Measurements from ENCODE around the gene MEGF8. TPM values are rescaled to one million over a fixed set of nuclear protein-coding genes. Genes with fewer than 3 reads are reported as not detected.

The MEGF8 gene
- total RNA-seq, 1 donor from 2014 or later: 49.5 TPM

DNA sequence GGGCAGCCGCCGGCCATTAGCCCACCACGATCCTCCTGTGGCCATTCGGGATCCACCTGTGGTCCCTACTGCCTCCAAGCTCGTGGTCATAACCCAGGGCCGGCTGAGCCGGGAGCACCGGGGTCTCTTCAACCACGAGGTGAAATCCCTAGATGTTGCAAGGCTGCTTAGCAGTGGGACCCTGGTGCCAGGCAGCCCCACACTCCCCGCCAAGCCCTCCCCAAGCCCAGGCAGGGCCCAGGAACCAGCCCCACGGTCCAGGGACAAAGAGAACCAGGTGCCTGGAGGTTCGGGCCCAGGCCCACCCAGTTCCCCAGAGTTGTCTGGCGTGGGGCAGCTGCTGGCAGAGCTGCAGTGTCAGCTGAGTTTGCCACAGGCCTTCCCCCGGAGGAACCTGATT, 15.7 kb upstream of the MEGF8 start:
- no peaks in the 10 kb centered on the region for H3K36me3 Mint-ChIP-seq (ENCODE audit: low read depth)
- no peak for DNase-seq (ENCODE audit: low spot score)
- H3K9me3 Mint-ChIP-seq (ENCODE audit: low read depth): no peaks in the 10 kb centered on the region
- no peak overlapping the region for H3K27ac Mint-ChIP-seq (ENCODE audit: unreplicated experiment)
- peaks cover 10% of the 10 kb centered on the region for H3K4me1 Mint-ChIP-seq (ENCODE audit: low read depth)
- H3K27me3 Mint-ChIP-seq (ENCODE audit: low read depth): peaks cover 10% of the 10 kb centered on the region
- no peak for TF ChIP-seq CTCF (IDR thresholded peaks at IDR 0.05)
- H3K4me3 Mint-ChIP-seq (ENCODE audit: unreplicated experiment): no peak overlapping the region

GRCh38 chr19:42311657-42312056, 13.8 kb upstream of the MEGF8 start:
- peak; percentile 31 for TF ChIP-seq CTCF (IDR thresholded peaks at IDR 0.05)
- DNase-seq (ENCODE audit: low spot score): no peak
- Mint-ChIP-seq H3K4me1 (ENCODE audit: low read depth) (peaks cover 10% of the 10 kb centered on the region), H3K36me3 (ENCODE audit: low read depth) (no peaks in the 10 kb centered on the region), H3K4me3 (ENCODE audit: unreplicated experiment) (no peak overlapping the region), H3K9me3 (ENCODE audit: low read depth) (no peaks in the 10 kb centered on the region), H3K27me3 (ENCODE audit: low read depth) (peaks cover 10% of the 10 kb centered on the region), H3K27ac (ENCODE audit: unreplicated experiment) (no peak overlapping the region)

- peaks cover 12% of the 10 kb centered on the region for H3K27me3 Mint-ChIP-seq (ENCODE audit: low read depth)
- DNase-seq (ENCODE audit: low spot score): no peak
- no peaks in the 10 kb centered on the region for H3K36me3 Mint-ChIP-seq (ENCODE audit: low read depth)
- H3K4me3 Mint-ChIP-seq (ENCODE audit: unreplicated experiment): peak overlapping the region; percentile 64
- H3K27ac Mint-ChIP-seq (ENCODE audit: unreplicated experiment): no peak overlapping the region
- peaks cover 14% of the 10 kb centered on the region for H3K4me1 Mint-ChIP-seq (ENCODE audit: low read depth)
- H3K9me3 Mint-ChIP-seq (ENCODE audit: low read depth): no peaks in the 10 kb centered on the region
- no peak for TF ChIP-seq CTCF (IDR thresholded peaks at IDR 0.05)
These were observed 13.1 kb upstream of the MEGF8 start for GRCh38 chr19:42312370-42312769.

DNA sequence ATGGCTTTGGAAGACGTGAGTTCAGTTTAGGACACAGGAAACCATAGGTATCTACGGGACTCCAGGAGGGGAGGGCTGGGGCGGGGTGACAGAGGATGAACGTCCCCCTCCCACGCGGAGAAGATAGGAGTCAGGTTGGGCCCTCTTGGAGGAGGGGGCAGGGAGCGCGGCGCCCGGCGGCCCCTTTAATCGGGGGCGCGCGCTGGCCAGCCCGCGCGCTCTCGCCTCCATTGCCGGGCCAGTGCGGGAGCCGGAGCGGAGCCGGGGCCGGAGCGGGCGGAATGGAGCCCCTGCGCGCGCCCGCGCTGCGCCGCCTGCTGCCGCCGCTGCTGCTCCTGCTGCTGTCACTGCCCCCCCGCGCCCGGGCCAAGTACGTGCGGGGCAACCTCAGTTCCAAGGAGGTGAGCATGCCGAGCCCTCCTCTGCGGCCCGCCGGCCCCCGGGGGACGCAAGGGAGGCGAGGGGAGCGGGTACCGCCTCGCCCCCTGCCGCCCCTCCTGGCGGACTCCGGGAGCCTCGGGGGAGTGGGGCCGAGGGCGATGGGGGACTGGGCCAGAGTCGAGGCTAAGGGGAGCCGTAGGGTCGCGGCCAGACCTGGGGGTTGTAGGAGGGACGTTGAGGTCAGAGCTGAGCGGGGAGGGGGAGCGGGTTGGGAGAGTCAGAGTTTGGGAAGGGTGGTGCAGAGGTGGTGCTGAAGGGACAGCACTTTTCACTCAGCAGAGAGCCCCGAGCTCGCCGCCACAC, 12.2 kb upstream of the MEGF8 start, which contains the start of gene TMEM145:
TSS of gene TMEM145 (plus strand) at position 214 of the 744 bp plus-strand sequence. CDS start at position 282, 68 bp downstream.
- H3K9me3 Mint-ChIP-seq (ENCODE audit: low read depth): no peaks in the 10 kb centered on the region
- peaks cover 12% of the 10 kb centered on the region for H3K27me3 Mint-ChIP-seq (ENCODE audit: low read depth)
- DNase-seq (ENCODE audit: low spot score): no peak
- H3K4me3 Mint-ChIP-seq (ENCODE audit: unreplicated experiment): peak within 1 kb of the TSS; percentile 64
- peaks cover 14% of the 10 kb centered on the region for H3K4me1 Mint-ChIP-seq (ENCODE audit: low read depth)
- peak; percentile 57 for TF ChIP-seq CTCF (IDR thresholded peaks at IDR 0.05)
- H3K27ac Mint-ChIP-seq (ENCODE audit: unreplicated experiment): no peak within 1 kb of the TSS
- H3K36me3 Mint-ChIP-seq (ENCODE audit: low read depth): no peaks in the 10 kb centered on the region

DNA sequence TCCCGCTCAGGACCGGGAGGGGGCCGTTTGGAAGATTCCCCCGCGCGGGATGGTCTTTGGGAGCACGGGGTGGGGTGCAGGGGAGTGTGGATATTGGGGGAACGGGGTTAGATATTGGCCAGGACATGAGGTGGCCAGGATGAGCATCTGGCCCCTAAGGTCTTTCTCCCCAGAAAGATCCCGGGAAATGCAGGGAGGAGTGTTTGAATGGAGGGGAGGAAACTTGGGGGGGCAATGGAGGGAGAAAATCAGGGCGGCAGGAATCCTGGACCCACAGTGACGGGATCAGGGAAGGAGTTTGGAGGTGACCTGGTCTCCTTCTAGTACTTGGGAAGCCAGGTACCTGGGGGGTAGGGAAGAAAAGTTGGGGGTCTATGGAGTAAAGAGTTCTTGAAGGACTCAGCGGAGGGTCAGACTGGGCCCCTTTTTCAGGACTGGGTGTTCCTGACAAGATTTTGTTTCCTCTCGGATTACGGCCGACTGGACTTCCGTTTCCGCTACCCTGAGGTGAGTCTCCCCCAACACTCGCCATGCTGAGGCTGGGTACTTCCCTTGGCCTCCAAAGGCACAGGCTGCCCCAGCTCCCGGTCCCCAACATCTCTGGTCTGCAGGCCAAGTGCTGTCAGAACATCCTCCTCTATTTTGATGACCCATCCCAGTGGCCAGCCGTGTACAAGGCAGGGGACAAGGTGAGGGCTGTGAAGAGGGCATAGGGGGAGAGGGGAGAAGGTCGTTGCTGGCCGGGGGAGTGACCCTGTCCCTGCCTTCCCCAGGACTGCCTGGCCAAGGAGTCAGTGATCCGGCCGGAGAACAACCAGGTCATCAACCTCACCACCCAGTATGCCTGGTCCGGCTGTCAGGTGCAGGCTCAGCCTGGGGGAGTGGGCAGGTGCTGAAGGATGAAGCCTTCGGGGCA, 11.3 kb upstream of the MEGF8 start:
- H3K4me3 Mint-ChIP-seq (ENCODE audit: unreplicated experiment): peak overlapping the region; percentile 22
- H3K4me1 Mint-ChIP-seq (ENCODE audit: low read depth): peaks cover 14% of the 10 kb centered on the region
- no peaks in the 10 kb centered on the region for H3K9me3 Mint-ChIP-seq (ENCODE audit: low read depth)
- H3K36me3 Mint-ChIP-seq (ENCODE audit: low read depth): no peaks in the 10 kb centered on the region
- H3K27me3 Mint-ChIP-seq (ENCODE audit: low read depth): peaks cover 12% of the 10 kb centered on the region
- TF ChIP-seq CTCF (IDR thresholded peaks at IDR 0.05): peak; percentile 1
- no peak overlapping the region for H3K27ac Mint-ChIP-seq (ENCODE audit: unreplicated experiment)
- no peak for DNase-seq (ENCODE audit: low spot score)

All from chondrocyte (in vitro differentiated cells).